T-helper 1 cell treated with Interleukin-12 subunit alpha and Interleukin-12 subunit beta and Interleukin-4 antibody, amounts not matched to agents 30 μg/mL and 1 μg/mL, for 36 hours (primary cell): ENCODE data around the gene YARS1.

Experiments
- H3K27ac Mint-ChIP-seq: one replicate; pipeline ENCODE4 v1.8.0; 2021; ENCODE audit warnings: mild to moderate bottlenecking, mixed read lengths
- H3K27me3 Mint-ChIP-seq: one replicate; pipeline ENCODE4 v1.8.0; 2021; ENCODE audit warnings: low read depth, mixed read lengths
- H3K36me3 Mint-ChIP-seq: one replicate; pipeline ENCODE4 v1.8.0; 2021; ENCODE audit warnings: low read depth, mixed read lengths
- H3K4me1 Mint-ChIP-seq: one replicate; pipeline ENCODE4 v1.8.0; 2021; ENCODE audit warnings: low read depth, mixed read lengths
- H3K4me3 Mint-ChIP-seq: one replicate; pipeline ENCODE4 v1.8.0; 2021; ENCODE audit warnings: mild to moderate bottlenecking, moderate library complexity, mixed read lengths
- H3K9me3 Mint-ChIP-seq: one replicate; pipeline ENCODE4 v1.8.0; 2021; ENCODE audit warnings: mixed read lengths

YARS1 gene

DNA sequence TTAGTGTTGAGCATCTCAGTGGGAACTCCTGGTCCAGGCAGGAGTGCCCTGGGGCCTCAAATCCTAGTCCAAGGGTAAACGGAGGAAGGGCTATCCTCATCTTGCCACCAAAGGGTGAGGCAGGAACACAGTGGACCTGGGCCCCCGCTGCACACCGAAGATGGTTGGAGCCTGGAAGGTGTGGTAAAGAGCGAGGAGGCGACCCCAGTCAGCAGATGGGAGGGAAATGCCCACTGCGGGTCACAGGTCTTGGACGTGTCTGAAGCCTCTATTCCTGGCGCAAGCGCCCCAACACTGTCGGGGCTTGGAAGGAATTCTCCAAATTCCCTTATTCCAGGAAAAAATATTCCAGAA is 76.1 kb downstream of the YARS1 start:
- Mint-ChIP-seq H3K27me3 (peaks cover 38% of the 10 kb centered on the region), H3K36me3 (no peaks in the 10 kb centered on the region)

GRCh38 chr1:32736812-32737791 is 80.1 kb downstream of the YARS1 start:
- no peak overlapping the region for H3K27ac Mint-ChIP-seq
- H3K4me3 Mint-ChIP-seq: no peak overlapping the region
- H3K9me3 Mint-ChIP-seq: no peaks in the 10 kb centered on the region
- peaks cover 17% of the 10 kb centered on the region for H3K27me3 Mint-ChIP-seq
- no peaks in the 10 kb centered on the region for H3K36me3 Mint-ChIP-seq
- peaks cover 1% of the 10 kb centered on the region for H3K4me1 Mint-ChIP-seq

More for the DNA sequence above, 76.1 kb downstream of the YARS1 start:
- no peaks in the 10 kb centered on the region for H3K4me1 Mint-ChIP-seq
- no peaks in the 10 kb centered on the region for H3K9me3 Mint-ChIP-seq
- peak overlapping the region; percentile 72 for H3K4me3 Mint-ChIP-seq
- H3K27ac Mint-ChIP-seq: no peak overlapping the region

DNA sequence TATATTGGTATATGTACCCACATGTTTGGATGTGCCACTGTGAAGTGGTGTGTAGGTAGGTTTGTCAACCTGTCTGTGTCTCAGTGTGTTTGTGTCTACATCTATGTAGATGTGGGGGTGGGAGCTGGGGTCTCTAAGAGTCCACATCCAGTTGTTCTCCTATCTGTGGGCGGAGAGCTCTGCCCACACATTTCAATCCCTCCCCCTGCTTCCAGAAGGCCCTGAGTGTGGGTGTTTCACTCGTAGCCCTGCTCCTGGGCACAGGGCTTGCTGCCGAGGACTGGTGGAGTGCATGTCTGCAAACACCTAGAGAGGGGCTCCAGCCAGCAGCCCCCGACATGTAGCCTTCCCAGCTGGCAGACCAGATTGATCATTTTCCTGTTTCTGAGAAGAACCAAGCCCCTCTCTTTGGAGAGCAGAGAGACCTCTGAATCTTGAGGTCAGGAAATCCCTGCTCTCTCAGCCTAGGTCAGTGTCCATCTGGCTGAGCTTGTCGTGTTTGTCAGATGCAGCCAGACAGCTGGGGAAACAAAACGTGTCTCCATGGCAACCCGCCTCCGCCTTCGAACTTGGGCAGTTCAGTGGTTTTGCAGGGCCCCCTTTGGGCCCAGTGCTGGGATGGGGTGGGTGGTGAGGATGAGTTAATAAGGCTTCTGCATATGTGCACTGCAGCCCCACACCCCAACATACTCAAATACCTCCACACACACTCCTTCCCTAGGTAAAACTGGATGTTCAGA is 83.4 kb downstream of the YARS1 start:
- Mint-ChIP-seq H3K27ac (no peak overlapping the region), H3K36me3 (no peaks in the 10 kb centered on the region), H3K9me3 (no peaks in the 10 kb centered on the region), H3K27me3 (peaks cover 3% of the 10 kb centered on the region), H3K4me1 (peaks cover 7% of the 10 kb centered on the region), H3K4me3 (no peak overlapping the region)

DNA sequence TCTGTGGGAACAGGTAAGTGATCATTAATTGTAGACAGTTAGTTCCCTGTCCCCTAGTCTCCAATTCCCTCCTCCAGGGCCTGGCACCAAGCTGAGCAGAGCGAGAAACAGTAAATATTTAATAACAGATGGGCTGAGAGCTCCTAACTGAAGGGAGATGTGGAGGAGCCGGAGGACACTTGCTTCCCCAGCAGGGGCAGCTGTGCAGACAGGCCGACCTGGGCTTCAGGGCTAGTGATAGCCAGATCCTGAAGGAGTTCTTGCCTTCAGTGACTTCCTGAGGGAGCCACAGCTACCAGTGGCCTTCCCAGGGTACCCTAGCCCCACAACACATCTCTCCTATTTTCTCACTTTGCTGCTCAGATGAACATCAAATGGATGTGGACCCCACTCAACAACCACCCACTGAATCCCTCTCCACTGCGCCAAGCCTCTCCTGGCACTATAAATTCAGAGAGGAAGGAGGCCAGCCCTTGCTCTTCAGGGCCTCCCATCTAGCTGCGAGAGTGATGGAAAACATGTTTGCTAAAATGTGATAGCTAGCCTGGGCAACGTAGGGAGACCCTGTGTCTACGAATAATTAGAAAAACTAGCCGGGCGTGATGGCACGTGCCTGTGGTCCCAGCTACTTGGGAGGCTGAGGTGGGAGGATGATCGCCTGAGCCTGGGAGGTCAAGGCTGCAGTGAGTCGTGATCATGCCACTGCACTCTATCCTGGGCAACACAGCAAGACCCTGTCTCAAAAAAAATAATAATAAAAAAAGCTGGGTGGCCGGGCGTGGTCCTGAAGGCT is 87.7 kb downstream of the YARS1 start:
- Mint-ChIP-seq H3K9me3 (no peaks in the 10 kb centered on the region), H3K27ac (no peak overlapping the region), H3K36me3 (no peaks in the 10 kb centered on the region), H3K4me1 (peaks cover 20% of the 10 kb centered on the region), H3K4me3 (no peak overlapping the region), H3K27me3 (peaks cover 5% of the 10 kb centered on the region)

DNA sequence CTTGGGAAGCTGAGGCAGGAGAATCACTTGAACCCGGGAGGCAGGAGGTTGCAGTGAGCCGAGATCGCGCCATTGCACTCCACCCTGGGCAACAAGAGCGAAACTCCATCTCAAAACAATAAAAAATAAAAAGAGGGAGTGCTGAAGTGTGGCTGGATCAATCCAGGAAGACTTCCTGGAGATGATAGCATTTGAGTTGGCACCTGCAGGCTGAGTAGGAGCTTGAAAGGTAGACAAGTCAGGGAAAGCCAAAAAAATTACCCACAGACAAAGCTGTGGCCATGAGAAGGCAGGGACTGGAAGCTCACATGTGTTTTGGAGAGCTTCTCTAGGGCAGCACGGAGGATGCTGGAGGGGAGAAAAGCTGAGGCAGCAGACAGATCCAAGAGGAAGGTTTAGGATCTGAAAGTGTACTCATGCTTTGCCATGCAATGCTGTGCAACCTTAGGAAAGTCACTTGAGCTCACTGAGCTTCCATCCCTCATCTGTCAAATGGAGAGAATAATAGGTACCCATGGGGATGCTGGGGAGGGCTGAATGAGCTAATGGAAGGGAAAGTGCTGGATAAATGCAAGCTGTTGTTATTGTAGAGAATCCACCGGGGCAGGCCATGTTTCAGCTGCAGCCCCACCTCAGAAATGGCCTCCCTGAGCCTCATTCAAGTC is 88.6 kb downstream of the YARS1 start:
- peak overlapping the region; percentile 29 for H3K27ac Mint-ChIP-seq
- H3K36me3 Mint-ChIP-seq: no peaks in the 10 kb centered on the region
- H3K27me3 Mint-ChIP-seq: peaks cover 5% of the 10 kb centered on the region
- no peak overlapping the region for H3K4me3 Mint-ChIP-seq
- H3K4me1 Mint-ChIP-seq: peaks cover 21% of the 10 kb centered on the region
- no peaks in the 10 kb centered on the region for H3K9me3 Mint-ChIP-seq

GRCh38 chr1:32727876-32728275 is 89.3 kb downstream of the YARS1 start:
- peaks cover 5% of the 10 kb centered on the region for H3K27me3 Mint-ChIP-seq
- no peak overlapping the region for H3K4me3 Mint-ChIP-seq
- H3K36me3 Mint-ChIP-seq: no peaks in the 10 kb centered on the region
- no peaks in the 10 kb centered on the region for H3K9me3 Mint-ChIP-seq
- H3K4me1 Mint-ChIP-seq: peaks cover 20% of the 10 kb centered on the region
- H3K27ac Mint-ChIP-seq: no peak overlapping the region

- H3K4me3 Mint-ChIP-seq: no peak overlapping the region
- H3K27ac Mint-ChIP-seq: peak overlapping the region; percentile 76
- no peaks in the 10 kb centered on the region for H3K9me3 Mint-ChIP-seq
- H3K4me1 Mint-ChIP-seq: peaks cover 14% of the 10 kb centered on the region
- no peaks in the 10 kb centered on the region for H3K36me3 Mint-ChIP-seq
- H3K27me3 Mint-ChIP-seq: peaks cover 18% of the 10 kb centered on the region
These were observed 91.6 kb downstream of the YARS1 start for GRCh38 chr1:32725615-32725982.
